Stimulated activated CD8-positive, alpha-beta memory T cell treated with anti-CD3 and anti-CD28 coated beads, Interleukin-12 subunit alpha, Interleukin-12 subunit beta, amount 100 ng/mL, for 24 hours (primary cell): ENCODE results near the gene C10orf67.
"Not testable (repeated sequence)": the region's sequence is repeated elsewhere in the genome, so short reads cannot be mapped to it uniquely, and the experiment has no call there.

ENCODE experiments used
- DNase-seq: peaks from one replicate; pipeline ENCODE4 v3.0.0-alpha.2; 2020; ENCODE audit errors: extremely low read depth

The C10orf67 gene

GRCh38 chr10:23322082-23322481 is 22.5 kb downstream of the C10orf67 start:
- no peak for DNase-seq

- no peak for DNase-seq
Measured at GRCh38 chr10:23319835-23320234, 24.8 kb downstream of the C10orf67 start.

- no peak for DNase-seq
Measured at GRCh38 chr10:23318359-23318758, 26.2 kb downstream of the C10orf67 start.

- no peak for DNase-seq
Measured at GRCh38 chr10:23317416-23317815, 27.2 kb downstream of the C10orf67 start.

- no peak for DNase-seq
Measured at GRCh38 chr10:23316406-23316805, 28.2 kb downstream of the C10orf67 start.

GRCh38 chr10:23315966-23316365 is 28.6 kb downstream of the C10orf67 start:
- DNase-seq = no peak

GRCh38 chr10:23314835-23315239 is 29.8 kb downstream of the C10orf67 start:
- peak; percentile 17 for DNase-seq

GRCh38 chr10:23311034-23311433 is 33.6 kb downstream of the C10orf67 start:
- no peak for DNase-seq

- no peak for DNase-seq
Measured at GRCh38 chr10:23310404-23310803, 34.2 kb downstream of the C10orf67 start.

- not testable (repeated sequence) for DNase-seq
Measured at GRCh38 chr10:23299961-23300360, 44.6 kb downstream of the C10orf67 start.

GRCh38 chr10:23294638-23295247 is 49.9 kb downstream of the C10orf67 start:
- no peak for DNase-seq

- DNase-seq = no peak
Measured at GRCh38 chr10:23293973-23294590, 50.5 kb downstream of the C10orf67 start.

GRCh38 chr10:23293145-23293724 is 51.4 kb downstream of the C10orf67 start:
- no peak for DNase-seq

GRCh38 chr10:23291551-23292334 is 52.9 kb downstream of the C10orf67 start:
- no peak for DNase-seq

- DNase-seq = no peak
Measured at GRCh38 chr10:23284674-23285335, 59.8 kb downstream of the C10orf67 start.

- DNase-seq = no peak
Measured at GRCh38 chr10:23284155-23284554, 60.4 kb downstream of the C10orf67 start.

GRCh38 chr10:23283680-23284079 is 60.9 kb downstream of the C10orf67 start:
- no peak for DNase-seq

GRCh38 chr10:23281044-23281433 is 63.6 kb downstream of the C10orf67 start:
- DNase-seq = no peak

- no peak for DNase-seq
Measured at GRCh38 chr10:23280419-23281043, 64.1 kb downstream of the C10orf67 start.

- DNase-seq = no peak
Measured at GRCh38 chr10:23275355-23275754, 69.2 kb downstream of the C10orf67 start.

- not testable (repeated sequence) for DNase-seq
Measured at GRCh38 chr10:23274179-23274578, 70.4 kb downstream of the C10orf67 start.

GRCh38 chr10:23270531-23270930 is 74.1 kb downstream of the C10orf67 start:
- no peak for DNase-seq
